ENCODE results near the gene SLC5A9.
"Not testable (repeated sequence)": the region's sequence is repeated elsewhere in the genome, so short reads cannot be mapped to it uniquely, and the experiment has no call there.

Gene SLC5A9

DNA sequence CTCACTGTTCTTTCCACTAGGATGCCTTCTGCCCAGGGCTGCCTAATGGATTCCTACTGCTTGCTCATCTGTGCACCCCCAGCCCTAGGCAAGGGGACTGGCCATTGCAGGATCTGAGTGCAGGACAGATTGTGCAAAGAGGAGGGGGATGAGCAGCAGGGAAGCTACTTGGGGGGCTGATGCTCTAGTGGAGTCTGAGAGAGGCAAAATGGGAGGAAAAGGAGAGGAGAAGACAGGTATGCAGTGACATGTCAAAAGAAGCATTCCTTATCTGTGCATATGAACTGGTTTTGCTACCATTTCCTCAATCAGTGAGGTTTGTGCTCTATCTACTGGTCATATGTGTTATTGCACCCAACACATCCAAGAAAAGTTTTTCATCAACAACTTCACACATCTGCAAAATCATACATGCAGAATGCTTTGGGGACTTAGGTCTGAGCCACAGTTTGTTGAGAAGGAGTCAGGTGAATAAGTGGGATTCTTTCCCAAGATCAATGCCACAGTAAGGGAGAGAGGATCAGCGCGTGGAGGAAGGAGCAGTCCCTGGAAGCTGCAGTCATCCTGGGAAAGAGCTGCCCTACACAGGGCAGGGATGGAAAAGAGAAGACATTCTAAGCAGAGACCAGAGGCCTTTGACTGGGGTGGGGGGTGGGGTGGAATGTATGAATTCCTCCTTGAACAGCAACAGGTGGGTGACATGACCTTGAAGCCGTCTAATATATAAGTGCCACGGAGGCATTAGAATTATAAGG is 14.4 kb downstream of the SLC5A9 start:
- in situ Hi-C loops (cut with HindIII; ENCODE audit: low sequenced_read_pairs), result no loop called here

GRCh38 chr1:48242141-48242736 is 19.7 kb downstream of the SLC5A9 start:
- in situ Hi-C loops (cut with HindIII; ENCODE audit: low sequenced_read_pairs), result no loop called here

DNA sequence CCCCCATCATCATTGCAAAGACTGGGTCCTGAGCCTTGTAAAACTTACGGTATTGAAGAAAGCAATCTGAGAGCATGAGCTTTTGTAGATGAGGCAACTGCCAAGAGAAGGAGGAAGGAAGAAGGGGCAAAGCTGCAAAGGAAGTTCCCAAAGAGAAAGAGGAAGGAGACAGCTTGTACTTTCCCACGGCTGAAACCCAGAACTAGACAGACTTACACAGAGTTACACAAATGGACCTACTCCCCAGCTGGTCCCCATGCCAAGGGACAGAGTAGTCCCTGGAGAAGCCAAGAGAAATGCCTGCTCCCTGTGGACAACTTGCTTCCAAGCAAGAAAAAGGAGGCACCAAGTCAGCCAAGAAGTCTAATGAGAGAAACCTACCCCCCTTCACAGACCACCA is 22.6 kb downstream of the SLC5A9 start:
- in situ Hi-C loops (cut with HindIII; ENCODE audit: low sequenced_read_pairs), result no loop called here

GRCh38 chr1:48246727-48247126 is 24.2 kb downstream of the SLC5A9 start:
- in situ Hi-C loops (cut with HindIII; ENCODE audit: low sequenced_read_pairs), result no loop called here

- in situ Hi-C loops (cut with HindIII; ENCODE audit: low sequenced_read_pairs), result no loop called here
Measured at GRCh38 chr1:48248356-48248755, 25.8 kb downstream of the SLC5A9 start.

DNA sequence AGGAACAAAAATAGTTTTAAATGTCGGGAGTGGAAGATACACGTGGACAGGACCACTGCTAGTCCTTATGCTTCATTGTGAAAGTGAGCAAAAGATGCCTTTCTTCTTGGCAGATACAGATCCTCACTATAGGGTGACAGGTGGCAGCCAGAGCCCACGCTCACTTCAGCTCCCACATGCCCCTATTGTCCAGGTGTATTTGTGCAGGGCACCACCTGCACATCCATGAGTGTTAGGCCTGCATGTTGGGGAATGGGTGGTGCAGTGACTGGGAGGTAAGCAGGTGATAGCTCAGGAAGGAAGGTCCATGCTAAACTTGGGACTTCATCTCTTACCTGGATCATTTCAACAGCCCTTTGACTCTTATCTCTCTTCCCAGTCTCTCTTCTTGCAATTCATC is 27.4 kb downstream of the SLC5A9 start:
- in situ Hi-C loops (cut with HindIII; ENCODE audit: low sequenced_read_pairs), result no loop called here

DNA sequence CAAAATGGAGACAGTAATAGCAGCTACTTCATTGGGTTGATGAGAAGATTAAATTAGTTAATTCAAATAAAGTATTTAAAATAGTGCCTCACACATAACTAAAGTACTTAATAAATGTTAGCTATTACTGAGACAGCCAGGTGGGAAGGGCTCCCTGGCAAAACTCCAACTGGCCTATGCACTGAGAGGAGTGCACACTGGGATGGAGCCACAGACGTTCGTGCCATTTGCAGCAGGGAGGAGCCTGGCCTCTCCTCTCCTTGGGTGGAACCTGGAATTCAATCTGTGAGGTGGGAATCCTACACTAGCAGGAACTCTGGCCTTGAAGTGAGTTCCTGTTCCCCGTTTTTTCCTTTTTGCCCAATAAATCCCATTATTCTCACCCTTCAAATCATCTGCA is 28.1 kb downstream of the SLC5A9 start:
- in situ Hi-C loops (cut with HindIII; ENCODE audit: low sequenced_read_pairs), result no loop called here

DNA sequence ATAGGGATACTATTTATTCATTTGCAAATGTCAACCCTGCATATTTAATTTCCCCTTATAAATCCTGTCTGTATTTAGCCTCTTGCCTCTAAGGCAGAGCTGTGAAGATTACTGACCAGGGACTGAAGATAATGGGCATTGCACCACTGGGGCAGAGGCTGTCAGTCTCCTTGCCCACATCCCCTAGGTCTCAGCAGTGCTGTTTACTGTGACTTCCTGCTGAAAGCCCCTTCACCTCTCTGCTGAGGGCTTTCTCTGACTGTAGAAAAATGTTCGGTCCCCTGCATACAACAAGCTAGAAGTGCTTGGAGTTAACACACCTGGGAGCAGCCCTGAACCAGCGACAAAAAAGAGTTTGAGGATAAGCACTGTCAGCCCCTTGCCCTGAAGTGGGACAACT is 28.8 kb downstream of the SLC5A9 start:
- in situ Hi-C loops (cut with HindIII; ENCODE audit: low sequenced_read_pairs), result no loop called here

- in situ Hi-C loops (cut with HindIII; ENCODE audit: low sequenced_read_pairs), result no loop called here
Measured at GRCh38 chr1:48251821-48252220, 29.3 kb downstream of the SLC5A9 start.

- in situ Hi-C loops (cut with HindIII; ENCODE audit: low sequenced_read_pairs), result no loop called here
Measured at GRCh38 chr1:48254254-48254653, 31.7 kb downstream of the SLC5A9 start.

- in situ Hi-C loops (cut with HindIII; ENCODE audit: low sequenced_read_pairs), result no loop called here
Measured at GRCh38 chr1:48258106-48258505, 35.6 kb downstream of the SLC5A9 start.

DNA sequence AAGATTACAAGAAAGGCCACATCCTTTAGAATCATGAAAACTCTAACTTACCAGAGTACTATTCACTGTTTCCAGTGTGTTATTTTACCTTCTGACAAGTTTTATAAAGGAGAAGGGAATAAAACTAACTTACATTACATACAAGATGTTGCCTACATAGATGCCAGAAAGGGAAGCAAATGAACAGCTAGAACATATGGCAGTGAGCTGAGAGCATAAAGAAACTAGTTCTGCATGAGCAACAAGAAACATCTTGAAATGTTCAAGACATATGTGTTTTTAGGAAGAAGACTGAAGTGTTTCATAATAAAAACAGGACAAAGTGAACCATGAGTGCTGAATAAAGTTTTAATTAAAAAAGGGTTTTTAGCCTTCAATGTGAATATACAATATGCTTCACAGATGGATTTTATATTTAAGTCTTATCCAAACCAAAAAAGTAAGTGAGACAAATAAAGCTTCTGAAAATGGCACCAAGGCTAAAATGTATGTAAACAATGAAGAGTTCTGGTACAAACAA is 39.4 kb downstream of the SLC5A9 start:
- in situ Hi-C loops (cut with HindIII; ENCODE audit: low sequenced_read_pairs), result no loop called here

- in situ Hi-C loops (cut with HindIII; ENCODE audit: low sequenced_read_pairs), result no loop called here
Measured at GRCh38 chr1:48263041-48263440, 40.5 kb downstream of the SLC5A9 start.

DNA sequence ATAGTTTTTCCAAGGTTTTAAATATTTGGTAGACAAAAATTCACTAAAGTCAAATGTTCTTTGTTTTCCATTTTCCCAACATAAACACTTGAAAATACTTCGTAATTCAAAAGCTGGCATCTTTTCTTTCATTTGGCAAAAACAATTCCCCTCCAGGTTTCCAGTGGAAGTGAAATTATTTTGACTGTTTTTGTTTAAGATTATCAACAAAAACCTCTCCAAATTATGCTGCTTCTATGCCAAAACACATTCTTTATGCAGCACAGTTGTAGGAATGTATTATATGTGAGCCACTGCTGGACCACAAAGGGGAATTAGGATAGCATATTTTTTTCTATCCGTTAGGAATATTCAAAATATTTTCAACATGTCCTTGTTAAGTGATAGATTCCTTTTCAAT is 44.1 kb downstream of the SLC5A9 start:
- in situ Hi-C loops (cut with HindIII; ENCODE audit: low sequenced_read_pairs), result no loop called here

DNA sequence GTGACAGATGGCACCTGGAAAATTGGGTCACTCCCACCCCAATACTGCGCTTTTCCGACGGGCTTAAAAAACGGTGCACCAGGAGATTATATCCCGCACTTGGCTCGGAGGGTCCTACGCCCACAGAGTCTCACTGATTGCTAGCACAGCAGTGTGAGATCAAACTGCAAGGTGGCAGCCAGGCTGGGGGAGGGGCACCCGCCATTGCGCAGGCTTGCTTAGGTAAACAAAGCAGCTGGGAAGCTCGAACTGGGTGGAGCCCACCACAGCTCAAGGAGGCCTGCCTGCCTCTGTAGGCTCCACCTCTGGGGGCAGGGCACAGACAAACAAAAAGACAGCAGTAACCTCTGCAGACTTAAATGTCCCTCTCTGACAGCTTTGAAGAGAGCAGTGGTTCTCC is 54.9 kb downstream of the SLC5A9 start:
- in situ Hi-C loops (cut with HindIII; ENCODE audit: low sequenced_read_pairs), result not testable (repeated sequence)

DNA sequence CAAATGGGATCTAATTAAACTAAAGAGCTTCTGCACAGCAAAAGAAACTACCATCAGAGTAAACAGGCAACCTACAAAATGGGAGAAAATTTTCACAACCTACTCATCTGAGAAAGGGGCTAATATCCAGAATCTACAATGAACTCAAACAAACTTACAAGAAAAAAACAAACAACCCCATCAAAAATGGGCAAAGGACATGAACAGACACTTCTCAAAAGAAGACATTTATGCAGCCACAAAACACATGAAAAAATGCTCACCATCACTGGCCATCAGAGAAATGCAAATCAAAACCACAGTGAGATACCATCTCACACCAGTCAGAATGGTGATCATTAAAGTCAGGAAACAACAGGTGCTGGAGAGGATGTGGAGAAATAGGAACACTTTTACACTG is 59.8 kb downstream of the SLC5A9 start:
- in situ Hi-C loops (cut with HindIII; ENCODE audit: low sequenced_read_pairs), result not testable (repeated sequence)

GRCh38 chr1:48284696-48285420 is 62.3 kb downstream of the SLC5A9 start:
- in situ Hi-C loops (cut with HindIII; ENCODE audit: low sequenced_read_pairs), result not testable (repeated sequence)

DNA sequence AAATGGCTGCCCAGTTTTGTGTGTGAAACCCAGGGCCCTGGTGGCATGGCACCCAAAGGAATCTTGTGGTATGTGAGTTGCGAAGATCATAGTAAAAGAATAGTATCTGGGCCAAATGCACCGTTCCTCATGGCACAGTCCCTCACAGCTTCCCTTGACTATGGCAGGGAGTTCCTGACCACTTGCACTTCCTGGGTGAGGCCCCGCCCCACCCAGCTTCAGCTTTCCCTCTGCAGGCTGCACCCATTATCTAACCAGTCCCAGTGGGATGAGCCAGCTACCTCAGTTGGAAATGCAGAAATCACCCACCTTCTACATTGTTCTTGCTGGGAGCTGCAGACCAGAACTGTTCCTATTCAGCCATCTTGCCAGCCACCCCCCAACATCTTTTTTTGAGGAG is 63.0 kb downstream of the SLC5A9 start:
- in situ Hi-C loops (cut with HindIII; ENCODE audit: low sequenced_read_pairs), result no loop called here

DNA sequence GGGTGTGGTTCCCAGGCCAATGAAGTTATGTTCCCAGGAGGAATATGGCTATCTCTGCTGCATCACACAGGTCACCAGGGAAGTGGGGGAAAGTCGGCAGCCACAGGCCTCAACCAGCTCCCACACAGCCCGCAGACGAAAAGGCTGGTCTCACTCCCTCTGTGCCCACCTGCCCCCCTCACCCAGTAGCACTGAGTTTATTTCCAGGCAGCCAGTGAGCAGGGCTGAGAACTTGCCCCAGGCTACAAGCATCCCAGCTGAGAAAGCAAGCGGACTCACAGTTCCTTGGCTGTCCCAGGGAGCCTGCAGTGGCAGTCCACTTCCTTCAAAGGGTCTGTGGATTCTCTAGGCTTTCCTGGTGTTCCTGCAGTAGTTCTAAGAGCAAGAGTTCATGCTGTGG is 68.9 kb downstream of the SLC5A9 start:
- in situ Hi-C loops (cut with HindIII; ENCODE audit: low sequenced_read_pairs), result no loop called here

DNA sequence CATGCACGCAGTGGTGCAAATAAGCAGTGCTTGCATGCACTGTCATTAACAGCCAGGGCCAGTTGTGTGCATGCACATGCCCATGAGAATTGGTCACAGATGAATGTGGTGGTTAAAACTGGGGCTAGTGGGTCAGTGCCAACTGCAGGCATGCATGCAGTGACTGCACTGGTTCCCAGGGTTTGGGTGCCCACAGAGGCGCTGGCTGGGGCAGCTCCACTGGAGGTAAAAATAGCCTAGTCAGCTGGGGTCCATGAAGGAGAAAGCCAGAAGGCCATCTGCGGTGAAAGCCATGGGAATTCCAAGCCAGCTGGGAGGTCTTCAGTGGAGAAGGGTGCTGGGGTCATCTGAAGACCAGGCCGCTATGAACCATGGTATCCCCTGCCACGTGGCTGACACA is 70.2 kb downstream of the SLC5A9 start:
- in situ Hi-C loops (cut with HindIII; ENCODE audit: low sequenced_read_pairs), result no loop called here

- in situ Hi-C loops (cut with HindIII; ENCODE audit: low sequenced_read_pairs), result not testable (repeated sequence)
Measured at GRCh38 chr1:48294094-48294493, 71.6 kb downstream of the SLC5A9 start.

DNA sequence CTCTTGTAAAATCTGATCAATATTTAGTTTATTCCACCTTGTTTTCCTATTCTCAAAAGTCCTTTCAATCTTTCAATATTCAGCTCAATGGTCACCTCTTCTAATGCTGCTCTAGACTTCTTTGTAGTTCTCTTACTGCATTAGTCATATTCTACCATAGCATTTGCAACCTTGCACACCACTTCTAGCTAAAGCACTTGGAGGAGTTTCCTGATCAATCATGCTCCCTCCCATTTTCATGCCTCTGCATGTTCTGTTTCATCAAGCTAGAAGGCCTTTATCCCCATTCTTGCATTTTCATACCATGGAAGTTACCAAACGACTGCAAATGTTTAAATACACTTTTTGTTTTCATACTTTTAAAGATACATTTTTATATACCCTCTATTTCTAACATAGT is 72.1 kb downstream of the SLC5A9 start:
- in situ Hi-C loops (cut with HindIII; ENCODE audit: low sequenced_read_pairs), result no loop called here

Measured in DLD1 (cell line).